T-cell (primary cell): ENCODE results near the gene PSENEN. TPM values are rescaled to one million over a fixed set of nuclear protein-coding genes. Genes with fewer than 3 reads are reported as not detected.

Source experiments
- ATAC-seq, 4 experiments: fragments of 200-7000 bp in 3 of 4; fragments of 150-1000 bp in 1 of 4; cut with Tn5 transposase; replicated peaks in 1 of 4; 1 replicate in 3 of 4; 2 replicates in 1 of 4; pipeline ENCODE4 v1.10.0; 2021; ENCODE audit warnings: moderate library complexity in 3 of 4, mild to moderate bottlenecking in 2 of 4, moderate number of reproducible peaks in 1 of 4
- CTCF ChIA-PET, 2 donors: fragments of 300-600 bp; sonication (Branson Sonifier 250); formaldehyde crosslinking; loops; one replicate each; lab custom pipeline; 2022; ENCODE audit warnings: antibody characterized with exemption in 2 of 2; lab: Charles Lee
- POLR2A ChIA-PET, 2 donors: fragments of 300-600 bp; sonication (Branson Sonifier 250); formaldehyde crosslinking; loops; one replicate each; lab custom pipeline; 2022; ENCODE audit warnings: antibody characterized with exemption in 2 of 2; lab: Charles Lee
- DNase-seq, 35 experiments: peaks; one replicate each; pipeline versions ENCODE4 v3.0.0 to v3.0.0-alpha.2; 2013 to 2023
- H3K27ac ChIP-seq: one replicate; pipeline ENCODE4 v1.5.1; 2013; ENCODE audit warnings: low read length
- H3K27me3 ChIP-seq, 2 experiments: replicated peaks in 1 of 2; 1 replicate in 1 of 2; 2 replicates in 1 of 2; pipeline versions ENCODE4 v1.6.1 to v1.7.0; 2013; ENCODE audit warnings: low read length in 1 of 2, mixed read lengths in 1 of 2; ENCODE audit not compliant: control insufficient read depth in 2 of 2, insufficient read depth in 2 of 2; ENCODE audit errors: extremely low read depth in 1 of 2
- H3K36me3 ChIP-seq, 2 donors: 1 replicate in 1 of 2; 2 replicates in 1 of 2; pipeline versions ENCODE4 v1.6.1 to v1.7.0; 2013; ENCODE audit warnings: low read length in 1 of 2; ENCODE audit not compliant: control insufficient read depth in 2 of 2, insufficient read depth in 1 of 2; ENCODE audit errors: extremely low read depth in 1 of 2
- H3K4me1 ChIP-seq, 2 experiments: 1 replicate in 1 of 2; 2 replicates in 1 of 2; pipeline versions ENCODE4 v1.6.1 to v1.7.0; 2013; ENCODE audit warnings: low read length in 2 of 2, mixed read lengths in 1 of 2; ENCODE audit not compliant: insufficient read depth in 2 of 2, control insufficient read depth in 1 of 2; ENCODE audit errors: extremely low read depth in 1 of 2
- H3K4me3 ChIP-seq, 2 donors: 1 replicate in 1 of 2; 2 replicates in 1 of 2; pipeline versions ENCODE4 v1.5.1 to v1.7.0; 2013; ENCODE audit warnings: mild to moderate bottlenecking in 2 of 2, low read length in 1 of 2, moderate library complexity in 1 of 2; ENCODE audit not compliant: control insufficient read depth in 1 of 2; ENCODE audit errors: extremely low read depth in 1 of 2
- H3K9me3 ChIP-seq: 2 replicates; pipeline ENCODE4 v1.7.0; 2013
- H3K27ac Mint-ChIP-seq, 2 donors: one replicate each; pipeline ENCODE4 v1.8.0; 2020 to 2021; ENCODE audit warnings: mild to moderate bottlenecking in 2 of 2, mixed read lengths in 2 of 2
- H3K27me3 Mint-ChIP-seq, 2 donors: one replicate each; pipeline ENCODE4 v1.8.0; 2021 to 2022; ENCODE audit warnings: mixed read lengths in 2 of 2
- H3K36me3 Mint-ChIP-seq: one replicate; pipeline ENCODE4 v1.8.0; 2021; ENCODE audit warnings: mixed read lengths
- H3K4me1 Mint-ChIP-seq, 3 donors: one replicate each; pipeline ENCODE4 v1.8.0; 2020 to 2022; ENCODE audit warnings: mixed read lengths in 3 of 3, mild to moderate bottlenecking in 1 of 3
- H3K4me3 Mint-ChIP-seq, 3 donors: one replicate each; pipeline ENCODE4 v1.8.0; 2020 to 2022; ENCODE audit warnings: mild to moderate bottlenecking in 3 of 3, mixed read lengths in 3 of 3, moderate library complexity in 3 of 3
- H3K9me3 Mint-ChIP-seq, 3 donors: one replicate each; pipeline ENCODE4 v1.8.0; 2020 to 2022; ENCODE audit warnings: mixed read lengths in 3 of 3
- WGBS: methylation state at CpG from one replicate; pipeline ENCODE4 v1.1.5; 2013; ENCODE audit warnings: missing lambda C conversion rate; ENCODE audit not compliant: insufficient coverage; 5-methylcytosine and 5-hydroxymethylcytosine counted together
- total RNA-seq, 35 experiments: library from RNA in 6 of 35; stranded (reverse) in 6 of 35; fragments of 120-200 nt in 1 of 35; gene quantifications; one replicate each; pipeline versions ENCODE4 v1.2.1 to v1.2.4 and lab custom pipeline; 2013 to 2026

The PSENEN gene
- total RNA-seq, 5 donors from 2014 or later (not counting 1 experiment from before 2014, with no cell fraction given), result 21.2 to 33.5 (median 24.5) TPM

GRCh38 chr19:35746087-35746462, 624 bp downstream of the PSENEN start:
- peak overlapping the region; percentile 99 to 100 for H3K27ac Mint-ChIP-seq
- peaks cover 54 to 66% (median 57%) of the 10 kb centered on the region in 3 donors for H3K4me1 Mint-ChIP-seq
- no peaks in the 10 kb centered on the region for H3K36me3 ChIP-seq
- DNase-seq, result no peak
- H3K4me1 ChIP-seq, result peaks cover 25 to 75% of the 10 kb centered on the region in 2 experiments
- 3% methylated on average over 3 of the region's 4 CpGs for WGBS
- H3K9me3 Mint-ChIP-seq, result no peaks in the 10 kb centered on the region
- H3K4me3 ChIP-seq, result peak overlapping the region; percentile 79 to 86
- peak overlapping the region; percentile 87 to 99 (median 97) for H3K4me3 Mint-ChIP-seq
- ChIA-PET CTCF (interaction anchor here in 1 of 2 donors (0.6 to 1.5 kb wide), 3 partner anchors 8 to 231 kb away, joined by 3 to 18 read pairs (median 3); no protein-coding TSS in a partner anchor), POLR2A (no interaction called here)
- no peaks in the 10 kb centered on the region for H3K27me3 ChIP-seq
- H3K27ac ChIP-seq, result peak overlapping the region; percentile 59
- no peak for ATAC-seq
- no peaks in the 10 kb centered on the region for H3K27me3 Mint-ChIP-seq
- H3K36me3 Mint-ChIP-seq, result peaks cover 13% of the 10 kb centered on the region
- no peaks in the 10 kb centered on the region for H3K9me3 ChIP-seq

- Mint-ChIP-seq H3K27ac (peak overlapping the region; percentile 99 to 100), H3K4me1 (peaks cover 54 to 66% (median 56%) of the 10 kb centered on the region in 3 donors), H3K4me3 (peak overlapping the region; percentile 87 to 99 (median 97)), H3K9me3 (no peaks in the 10 kb centered on the region), H3K27me3 (no peaks in the 10 kb centered on the region), H3K36me3 (peaks cover 13% of the 10 kb centered on the region)
- H3K27me3 ChIP-seq, result no peaks in the 10 kb centered on the region
- no peak for DNase-seq
- H3K4me3 ChIP-seq, result no peak overlapping the region
- ATAC-seq, result no peak
- POLR2A ChIA-PET, result no interaction called here
- CTCF ChIA-PET, result no interaction called here
- H3K9me3 ChIP-seq, result no peaks in the 10 kb centered on the region
- WGBS, result 98% methylated on average over 4 of the region's 5 CpGs
- H3K36me3 ChIP-seq, result no peaks in the 10 kb centered on the region
- no peak overlapping the region for H3K27ac ChIP-seq
- peaks cover 25 to 71% of the 10 kb centered on the region in 2 experiments for H3K4me1 ChIP-seq
These were observed 1.1 kb downstream of the PSENEN start for GRCh38 chr19:35746531-35746930.

DNA sequence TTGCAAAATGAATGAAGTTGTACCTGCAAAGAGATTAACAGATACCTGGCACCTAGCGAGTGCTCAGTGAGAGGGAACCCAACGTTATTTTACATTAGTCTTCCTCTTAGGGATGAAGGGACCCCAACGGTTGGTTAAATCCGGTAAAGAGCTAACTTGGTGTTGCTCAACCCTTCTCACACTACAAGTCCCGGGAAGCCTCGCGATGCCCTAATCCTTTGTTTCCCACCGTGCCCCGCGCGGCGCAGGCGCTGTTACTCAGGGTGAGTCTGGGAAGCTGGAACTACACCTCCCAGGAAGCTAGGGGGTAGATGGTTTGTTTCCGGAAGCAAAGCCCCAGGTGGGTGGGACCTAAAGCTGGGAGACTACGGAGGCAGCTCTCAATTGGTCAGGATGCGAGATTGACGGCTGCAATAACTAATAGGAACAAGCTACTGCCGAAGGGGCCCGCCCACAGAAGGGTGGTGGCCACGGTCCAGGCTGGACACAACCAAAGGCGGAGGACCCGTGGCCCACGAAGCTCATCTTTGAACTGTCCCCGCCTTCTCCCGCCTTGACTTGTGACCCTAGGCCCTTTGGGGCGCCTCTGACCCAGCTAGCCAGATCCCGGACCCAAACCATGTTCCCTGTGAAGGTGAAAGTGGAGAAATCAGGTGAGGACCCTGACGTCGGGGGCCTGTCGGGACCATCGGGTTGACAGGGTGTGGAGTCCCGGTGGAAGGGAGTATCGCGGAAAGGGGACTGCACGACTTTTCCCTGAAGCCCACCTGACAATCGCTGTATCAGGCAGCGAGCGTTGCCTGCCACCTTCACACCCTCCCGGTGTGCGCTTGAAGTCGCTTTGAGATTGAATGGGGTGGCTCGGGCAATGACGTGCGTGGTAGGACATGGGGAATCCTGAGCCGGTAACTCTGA, 2.9 kb downstream of the PSENEN start, which contains the start of gene LIN37:
LIN37 (plus strand) TSS at position 471 of the 915 bp plus-strand sequence; CDS start at position 620, 149 bp downstream.
- H3K27ac ChIP-seq, result peak within 1 kb of the TSS; percentile 74
- DNase-seq (peak; percentile 95 to 100 (median 99)), ATAC-seq (peak; percentile 72 to 75 (median 73))
- Mint-ChIP-seq H3K27me3 (no peaks in the 10 kb centered on the region), H3K36me3 (peaks cover 10% of the 10 kb centered on the region), H3K9me3 (no peaks in the 10 kb centered on the region), H3K4me3 (peak within 1 kb of the TSS; percentile 95 to 97 (median 96)), H3K4me1 (peaks cover 39 to 53% (median 43%) of the 10 kb centered on the region in 3 donors), H3K27ac (peak within 1 kb of the TSS; percentile 95 to 97)
- H3K4me3 ChIP-seq, result peak within 1 kb of the TSS; percentile 95 to 98
- WGBS, result under 1% methylated on average over 19 of the region's 45 CpGs
- H3K9me3 ChIP-seq, result no peaks in the 10 kb centered on the region
- ChIA-PET CTCF (interaction anchor here in 1 of 2 donors (0.6 to 1.0 kb wide), 10 partner anchors 34 to 607 kb away, joined by 3 to 5 read pairs (median 4); partner anchors contain the start of gene COX6B1), POLR2A (interaction anchor here (0.6 to 1.1 kb wide), 4 partner anchors 24 to 100 kb away, joined by 3 to 5 read pairs (median 4); partner anchors contain the start of gene COX6B1 (in 1 of the 2))
- peaks cover 0 to 3% of the 10 kb centered on the region in 2 experiments for H3K27me3 ChIP-seq
- H3K4me1 ChIP-seq, result peaks cover 18 to 54% of the 10 kb centered on the region in 2 experiments
- peaks cover 0 to 16% of the 10 kb centered on the region in 2 donors for H3K36me3 ChIP-seq

DNA sequence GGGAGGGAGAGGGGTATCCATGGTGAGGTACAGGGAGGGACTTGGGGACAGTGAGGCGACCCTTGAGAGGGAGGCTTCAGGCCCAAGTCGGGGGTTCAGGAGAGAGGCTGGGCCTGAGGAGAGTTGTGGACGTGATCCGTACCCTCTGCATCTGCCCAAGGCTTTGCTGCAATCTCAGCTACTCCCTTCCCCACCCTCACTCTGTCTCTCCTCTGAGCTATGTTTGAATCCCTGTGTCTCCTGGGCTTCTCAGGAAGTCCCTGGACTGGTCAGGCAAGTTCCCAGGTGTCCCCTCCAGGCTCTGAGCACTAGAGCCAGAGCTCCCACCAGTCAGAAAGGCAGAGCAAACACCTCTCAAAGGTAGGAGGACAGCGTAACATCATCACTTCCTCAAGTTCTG, 4.7 kb downstream of the PSENEN start:
- H3K27me3 Mint-ChIP-seq, result peaks cover 2 to 5% of the 10 kb centered on the region in 2 donors
- Histone ChIP-seq H3K4me3 (no peak overlapping the region), H3K27ac (no peak overlapping the region), H3K27me3 (peaks cover 0 to 5% of the 10 kb centered on the region in 2 experiments), H3K9me3 (no peaks in the 10 kb centered on the region), H3K36me3 (peaks cover 3 to 27% of the 10 kb centered on the region in 2 donors), H3K4me1 (peaks cover 11 to 42% of the 10 kb centered on the region in 2 experiments)
- H3K4me3 Mint-ChIP-seq, result peak overlapping the region; percentile 25 to 95 (median 54)
- WGBS, result no CpG with 5 or more reads among the region's 5 CpGs
- DNase-seq (no peak), ATAC-seq (no peak)
- H3K36me3 Mint-ChIP-seq, result peaks cover 16% of the 10 kb centered on the region
- ChIA-PET POLR2A (interaction anchor here in 1 of 2 donors (0.5 kb wide), 1 partner anchor 108 kb away, joined by 7 read pairs; no protein-coding TSS in a partner anchor), CTCF (no interaction called here)
- H3K4me1 Mint-ChIP-seq, result peaks cover 31 to 47% (median 38%) of the 10 kb centered on the region in 3 donors
- H3K27ac Mint-ChIP-seq, result no peak overlapping the region
- no peaks in the 10 kb centered on the region for H3K9me3 Mint-ChIP-seq

DNA sequence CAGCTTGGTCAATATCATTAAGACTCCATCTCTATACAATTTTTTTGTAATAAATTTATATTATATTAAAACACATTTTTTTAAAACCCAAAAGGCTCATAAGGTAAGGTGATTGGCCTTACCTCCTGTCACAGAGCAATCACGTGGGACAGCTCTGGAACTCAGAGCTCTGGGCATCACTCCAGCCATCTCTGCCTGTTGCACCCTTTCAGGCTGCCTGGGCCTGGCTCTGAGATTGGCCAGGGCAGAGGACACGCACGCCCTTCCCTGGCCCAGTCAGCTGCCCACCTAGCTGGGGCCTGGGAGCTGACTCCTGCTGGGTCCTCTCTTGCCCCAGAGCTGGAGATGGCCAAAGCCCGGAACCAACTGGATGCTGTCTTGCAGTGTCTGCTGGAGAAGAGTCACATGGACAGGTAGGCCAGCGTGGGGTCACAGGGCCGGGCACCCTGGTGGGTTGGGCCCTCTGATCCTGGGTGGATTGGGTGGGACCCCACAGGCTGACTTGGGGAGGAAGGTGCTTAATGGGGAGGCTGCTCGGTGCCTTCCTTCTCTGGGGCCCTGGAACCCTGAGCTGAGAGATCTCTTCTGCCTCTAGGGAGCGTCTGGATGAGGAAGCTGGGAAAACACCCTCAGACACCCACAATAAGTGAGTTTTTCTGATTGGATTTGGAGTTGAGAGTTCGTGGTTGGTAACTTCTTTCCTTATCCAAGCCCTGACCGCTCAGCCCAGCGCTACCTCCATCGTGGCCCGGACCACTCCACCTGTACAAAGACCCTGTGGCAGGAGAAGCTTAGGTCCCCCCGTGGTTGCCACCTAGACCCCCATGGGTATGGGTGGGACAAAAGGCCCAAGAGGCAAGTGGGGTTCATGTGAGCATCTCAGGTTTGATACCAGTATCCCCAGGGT, 6.6 kb downstream of the PSENEN start:
- H3K27ac Mint-ChIP-seq, result no peak overlapping the region
- peaks cover 7 to 10% of the 10 kb centered on the region in 2 donors for H3K27me3 Mint-ChIP-seq
- CTCF ChIA-PET, result no interaction called here
- Histone ChIP-seq H3K27me3 (peaks cover 0 to 17% of the 10 kb centered on the region in 2 experiments), H3K27ac (no peak overlapping the region), H3K4me3 (no peak overlapping the region), H3K36me3 (peaks cover 3 to 27% of the 10 kb centered on the region in 2 donors), H3K4me1 (peaks cover 19 to 45% of the 10 kb centered on the region in 2 experiments), H3K9me3 (no peaks in the 10 kb centered on the region)
- POLR2A ChIA-PET, result no interaction called here
- H3K4me3 Mint-ChIP-seq, result no peak overlapping the region
- peaks cover 13% of the 10 kb centered on the region for H3K36me3 Mint-ChIP-seq
- ATAC-seq, result no peak
- WGBS, result 97% methylated on average over 5 of the region's 14 CpGs
- no peak for DNase-seq
- H3K9me3 Mint-ChIP-seq, result no peaks in the 10 kb centered on the region
- peaks cover 28 to 42% (median 34%) of the 10 kb centered on the region in 3 donors for H3K4me1 Mint-ChIP-seq
